Measurements from ENCODE around the gene JCAD. TPM values are rescaled to one million over a fixed set of nuclear protein-coding genes. Genes with fewer than 3 reads are reported as not detected.

Gene JCAD
- total RNA-seq, 1 experiment from 2014 or later = 40.7 TPM

- peaks cover 21% of the 10 kb centered on the region for H3K4me1 ChIP-seq (ENCODE audit: control insufficient read depth, insufficient read depth, low read length)
- intact Hi-C loops (cut with micrococcal nuclease; ENCODE audit: unreplicated experiment) (no loop called here), in situ Hi-C loops (cut with HindIII; ENCODE audit: low pct_unique_long_range_greater_than_20kb, low sequenced_read_pairs) (no loop called here)
- H3K9me3 ChIP-seq (ENCODE audit: control insufficient read depth, insufficient read depth, low read depth, low read length) = no peaks in the 10 kb centered on the region
- BruUV-seq (replicated peaks) = no TSS peak
- ATAC-seq = no peak
- no peaks in the 10 kb centered on the region for H3K27me3 ChIP-seq (ENCODE audit: control insufficient read depth, insufficient read depth, low read length)
- ChIA-PET POLR2A (no interaction called here), CTCF (no interaction called here)
- H3K27ac ChIP-seq (ENCODE audit: low read length) = peak overlapping the region; percentile 66; the same call in 1 of the 2 replicates
- H3K4me3 ChIP-seq (ENCODE audit: low read depth in 2 of 2, low read length in 2 of 2) = no peak overlapping the region
- no peaks in the 10 kb centered on the region for H3K36me3 ChIP-seq (ENCODE audit: control insufficient read depth, insufficient read depth, low read length)
- no peak for DNase-seq (ENCODE audit: low read depth, low spot score)
- TF ChIP-seq, protein P1, sequence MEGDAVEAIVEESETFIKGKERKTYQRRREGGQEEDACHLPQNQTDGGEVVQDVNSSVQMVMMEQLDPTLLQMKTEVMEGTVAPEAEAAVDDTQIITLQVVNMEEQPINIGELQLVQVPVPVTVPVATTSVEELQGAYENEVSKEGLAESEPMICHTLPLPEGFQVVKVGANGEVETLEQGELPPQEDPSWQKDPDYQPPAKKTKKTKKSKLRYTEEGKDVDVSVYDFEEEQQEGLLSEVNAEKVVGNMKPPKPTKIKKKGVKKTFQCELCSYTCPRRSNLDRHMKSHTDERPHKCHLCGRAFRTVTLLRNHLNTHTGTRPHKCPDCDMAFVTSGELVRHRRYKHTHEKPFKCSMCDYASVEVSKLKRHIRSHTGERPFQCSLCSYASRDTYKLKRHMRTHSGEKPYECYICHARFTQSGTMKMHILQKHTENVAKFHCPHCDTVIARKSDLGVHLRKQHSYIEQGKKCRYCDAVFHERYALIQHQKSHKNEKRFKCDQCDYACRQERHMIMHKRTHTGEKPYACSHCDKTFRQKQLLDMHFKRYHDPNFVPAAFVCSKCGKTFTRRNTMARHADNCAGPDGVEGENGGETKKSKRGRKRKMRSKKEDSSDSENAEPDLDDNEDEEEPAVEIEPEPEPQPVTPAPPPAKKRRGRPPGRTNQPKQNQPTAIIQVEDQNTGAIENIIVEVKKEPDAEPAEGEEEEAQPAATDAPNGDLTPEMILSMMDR (IDR thresholded peaks at IDR 0.05) = no peak
- TF ChIP-seq SIN3A (IDR thresholded peaks at IDR 0.05; ENCODE audit: borderline replicate concordance, insufficient read depth, low read depth, low read length) = no peak
- TF ChIP-seq TCF7L2 (IDR thresholded peaks at IDR 0.05; ENCODE audit: low read depth, low read length) = no peak
- TF ChIP-seq POLR2AphosphoS5 (IDR thresholded peaks at IDR 0.05; ENCODE audit: low read depth, low read length) = no peak
- TF ChIP-seq, protein P2, sequence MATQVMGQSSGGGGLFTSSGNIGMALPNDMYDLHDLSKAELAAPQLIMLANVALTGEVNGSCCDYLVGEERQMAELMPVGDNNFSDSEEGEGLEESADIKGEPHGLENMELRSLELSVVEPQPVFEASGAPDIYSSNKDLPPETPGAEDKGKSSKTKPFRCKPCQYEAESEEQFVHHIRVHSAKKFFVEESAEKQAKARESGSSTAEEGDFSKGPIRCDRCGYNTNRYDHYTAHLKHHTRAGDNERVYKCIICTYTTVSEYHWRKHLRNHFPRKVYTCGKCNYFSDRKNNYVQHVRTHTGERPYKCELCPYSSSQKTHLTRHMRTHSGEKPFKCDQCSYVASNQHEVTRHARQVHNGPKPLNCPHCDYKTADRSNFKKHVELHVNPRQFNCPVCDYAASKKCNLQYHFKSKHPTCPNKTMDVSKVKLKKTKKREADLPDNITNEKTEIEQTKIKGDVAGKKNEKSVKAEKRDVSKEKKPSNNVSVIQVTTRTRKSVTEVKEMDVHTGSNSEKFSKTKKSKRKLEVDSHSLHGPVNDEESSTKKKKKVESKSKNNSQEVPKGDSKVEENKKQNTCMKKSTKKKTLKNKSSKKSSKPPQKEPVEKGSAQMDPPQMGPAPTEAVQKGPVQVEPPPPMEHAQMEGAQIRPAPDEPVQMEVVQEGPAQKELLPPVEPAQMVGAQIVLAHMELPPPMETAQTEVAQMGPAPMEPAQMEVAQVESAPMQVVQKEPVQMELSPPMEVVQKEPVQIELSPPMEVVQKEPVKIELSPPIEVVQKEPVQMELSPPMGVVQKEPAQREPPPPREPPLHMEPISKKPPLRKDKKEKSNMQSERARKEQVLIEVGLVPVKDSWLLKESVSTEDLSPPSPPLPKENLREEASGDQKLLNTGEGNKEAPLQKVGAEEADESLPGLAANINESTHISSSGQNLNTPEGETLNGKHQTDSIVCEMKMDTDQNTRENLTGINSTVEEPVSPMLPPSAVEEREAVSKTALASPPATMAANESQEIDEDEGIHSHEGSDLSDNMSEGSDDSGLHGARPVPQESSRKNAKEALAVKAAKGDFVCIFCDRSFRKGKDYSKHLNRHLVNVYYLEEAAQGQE (IDR thresholded peaks at IDR 0.05; ENCODE audit: insufficient read depth in 1 of 2, low read depth in 2 of 2, low read length in 1 of 2) = no peak
Measured at GRCh38 chr10:30062582-30062981, 3.2 kb upstream of the JCAD start.

- POLR2A ChIA-PET = no interaction called here
- BruUV-seq (replicated peaks) = no TSS peak
- TF ChIP-seq POLR2AphosphoS5 (IDR thresholded peaks at IDR 0.05; ENCODE audit: low read depth, low read length) (no peak), SIN3A (IDR thresholded peaks at IDR 0.05; ENCODE audit: borderline replicate concordance, insufficient read depth, low read depth, low read length) (no peak), TCF7L2 (IDR thresholded peaks at IDR 0.05; ENCODE audit: low read depth, low read length) (no peak)
- TF ChIP-seq, protein P2 (IDR thresholded peaks at IDR 0.05; ENCODE audit: insufficient read depth in 1 of 2, low read depth in 2 of 2, low read length in 1 of 2) = no peak
- TF ChIP-seq, protein P1 (IDR thresholded peaks at IDR 0.05) = no peak
- Histone ChIP-seq H3K4me3 (ENCODE audit: low read depth in 2 of 2, low read length in 2 of 2) (no peak overlapping the region), H3K27ac (ENCODE audit: low read length) (peak overlapping the region; percentile 48; the same call in 1 of the 2 replicates), H3K4me1 (ENCODE audit: control insufficient read depth, insufficient read depth, low read length) (peaks cover 21% of the 10 kb centered on the region), H3K36me3 (ENCODE audit: control insufficient read depth, insufficient read depth, low read length) (no peaks in the 10 kb centered on the region), H3K9me3 (ENCODE audit: control insufficient read depth, insufficient read depth, low read depth, low read length) (no peaks in the 10 kb centered on the region), H3K27me3 (ENCODE audit: control insufficient read depth, insufficient read depth, low read length) (no peaks in the 10 kb centered on the region)
- intact Hi-C loops (cut with micrococcal nuclease; ENCODE audit: unreplicated experiment) = no loop called here
- DNase-seq (ENCODE audit: low read depth, low spot score) (no peak), ATAC-seq (no peak)
- in situ Hi-C loops (cut with HindIII; ENCODE audit: low pct_unique_long_range_greater_than_20kb, low sequenced_read_pairs) = no loop called here
- CTCF ChIA-PET = no interaction called here
Measured at GRCh38 chr10:30062090-30062489, 2.7 kb upstream of the JCAD start.

Data from Panc1 (cell line).